Endothelial cell of umbilical vein (primary cell): ENCODE results near the gene SH2D3C. TPM values are rescaled to one million over a fixed set of nuclear protein-coding genes. Genes with fewer than 3 reads are reported as not detected.

Source experiments
- BruUV-seq: library from RNA; stranded (reverse); fragments of 400-500 nt; replicated peaks from 2 replicates; lab custom pipeline; 2021; lab: Mats Ljungman, UMichigan
- CTCF ChIA-PET: fragments of 300-600, 350-600 bp; sonication (Branson Sonifier 250); formaldehyde crosslinking; loops from one replicate; lab custom pipeline; 2021; ENCODE audit warnings: antibody characterized with exemption, inconsistent platforms; lab: Charles Lee
- POLR2A ChIA-PET: fragments of 300-600, 350-600 bp; sonication (Branson Sonifier 250); formaldehyde crosslinking; loops from one replicate; lab custom pipeline; 2021; ENCODE audit warnings: antibody characterized with exemption, inconsistent platforms; lab: Charles Lee
- DNase-seq: peaks from one replicate; pipeline ENCODE4 v3.0.0-alpha.2; 2011; ENCODE audit warnings: low read depth, low spot score
- FAIRE-seq: peaks from 2 replicates; lab custom pipeline; 2011; peaks lifted over from hg19 to GRCh38; lab: Jason Lieb, UNC
- H2AFZ ChIP-seq: 2 replicates; pipeline ENCODE4 v1.6.0; 2012; ENCODE audit warnings: low read depth, low read length, control low read depth, inconsistent platforms
- H3K27ac ChIP-seq: 2 replicates; pipeline ENCODE4 v1.5.1; 2011; ENCODE audit warnings: low read depth, mild to moderate bottlenecking, control low read depth, low read length, moderate library complexity; ENCODE audit not compliant: insufficient read depth
- H3K27me3 ChIP-seq, 2 experiments: 2 replicates each; pipeline versions ENCODE4 v1.6.0 to v1.6.1; 2011; ENCODE audit warnings: low read length in 2 of 2, mixed read lengths in 1 of 2; ENCODE audit not compliant: control insufficient read depth in 2 of 2, insufficient read depth in 2 of 2
- H3K36me3 ChIP-seq, 2 experiments: 2 replicates in 1 of 2; 3 replicates in 1 of 2; pipeline ENCODE4 v1.5.1; 2011; ENCODE audit warnings: low read length in 2 of 2, mild to moderate bottlenecking in 1 of 2, moderate library complexity in 1 of 2; ENCODE audit not compliant: control insufficient read depth in 2 of 2, insufficient read depth in 2 of 2; ENCODE audit errors: extremely low read depth in 1 of 2
- H3K4me1 ChIP-seq: 3 replicates; pipeline ENCODE4 v1.5.1; 2011; ENCODE audit warnings: mild to moderate bottlenecking, low read length; ENCODE audit not compliant: control insufficient read depth, insufficient read depth; ENCODE audit errors: extremely low read depth
- H3K4me2 ChIP-seq: 2 replicates; pipeline ENCODE4 v1.6.1; 2011; ENCODE audit warnings: low read length, control low read depth, mixed read lengths; ENCODE audit not compliant: insufficient read depth
- H3K4me3 ChIP-seq, 3 experiments: fragments of 200-600 bp in 1 of 3; sonication (generic), shearing (Covaris generic) in 1 of 3; replicated peaks in 1 of 3; 2 replicates each; pipeline ENCODE4 v1.5.1; 2011 to 2016; ENCODE audit warnings: control low read depth in 3 of 3, low read length in 3 of 3, mild to moderate bottlenecking in 2 of 3, inconsistent platforms in 1 of 3, low read depth in 1 of 3, moderate library complexity in 1 of 3; ENCODE audit not compliant: insufficient read depth in 1 of 3
- H3K79me2 ChIP-seq: 2 replicates; pipeline ENCODE4 v1.6.0; 2012; ENCODE audit warnings: low read length, inconsistent platforms; ENCODE audit not compliant: control insufficient read depth, insufficient read depth
- H3K9ac ChIP-seq: replicated peaks from 2 replicates; pipeline ENCODE3; 2011; ENCODE audit warnings: low read length, control low read depth; ENCODE audit not compliant: insufficient read depth; ENCODE audit errors: extremely low read depth
- H3K9me1 ChIP-seq: replicated peaks from 3 replicates; pipeline ENCODE4 v1.6.0; 2011; ENCODE audit warnings: mild to moderate bottlenecking, low read length; ENCODE audit not compliant: control insufficient read depth, insufficient read depth; ENCODE audit errors: extremely low read depth
- H3K9me3 ChIP-seq: replicated peaks from 2 replicates; pipeline ENCODE4 v1.5.1; 2012; ENCODE audit warnings: low read length, inconsistent platforms; ENCODE audit not compliant: control insufficient read depth, insufficient read depth
- H4K20me1 ChIP-seq: replicated peaks from 2 replicates; pipeline ENCODE3; 2011; ENCODE audit warnings: mild to moderate bottlenecking, low read length; ENCODE audit not compliant: control insufficient read depth, insufficient read depth; ENCODE audit errors: extremely low read depth
- CTCF ChIP-seq, 2 donors: IDR thresholded peaks; 1 replicate in 1 of 2; 2 replicates in 1 of 2; pipeline ENCODE4 v1.5.1; 2011; ENCODE audit warnings: low read length in 2 of 2, mild to moderate bottlenecking in 2 of 2, moderate library complexity in 2 of 2, control low read depth in 1 of 2, inconsistent platforms in 1 of 2, low read depth in 1 of 2; ENCODE audit not compliant: insufficient read depth in 1 of 2; ENCODE audit errors: extremely low read depth in 1 of 2
- EZH2 ChIP-seq: IDR thresholded peaks from 2 replicates; pipeline ENCODE4 v1.6.1; 2012; ENCODE audit warnings: borderline replicate concordance, low read depth, mild to moderate bottlenecking, moderate library complexity, low read length, inconsistent platforms; ENCODE audit not compliant: severe bottlenecking
- FOS ChIP-seq: IDR thresholded peaks from 2 replicates; pipeline ENCODE4 v1.6.1; 2011; ENCODE audit warnings: mild to moderate bottlenecking, low read length, moderate library complexity, borderline replicate concordance; ENCODE audit not compliant: insufficient read depth
- GATA2 ChIP-seq: IDR thresholded peaks from 2 replicates; pipeline ENCODE4 v1.7.0; 2011; ENCODE audit warnings: low read depth, mild to moderate bottlenecking, moderate library complexity, mixed read lengths, low read length; ENCODE audit not compliant: insufficient read length, insufficient read depth
- JUN ChIP-seq: IDR thresholded peaks from 2 replicates; pipeline ENCODE4 v1.6.1; 2011; ENCODE audit warnings: borderline replicate concordance, low read depth; ENCODE audit not compliant: insufficient read length, insufficient read depth
- MAX ChIP-seq: IDR thresholded peaks from 2 replicates; pipeline ENCODE4 v1.6.1; 2011; ENCODE audit not compliant: insufficient read depth, insufficient read length
- MYC ChIP-seq: IDR thresholded peaks from one replicate; pipeline ENCODE4 v1.6.1; 2011; ENCODE audit warnings: mild to moderate bottlenecking, low read depth, low read length
- POLR2A ChIP-seq: IDR thresholded peaks from 2 replicates; pipeline ENCODE4 v1.6.1; 2012; ENCODE audit warnings: low read depth, mild to moderate bottlenecking, control low read depth, low read length
- POLR2AphosphoS5 ChIP-seq: IDR thresholded peaks from 2 replicates; pipeline ENCODE4 v1.6.1; 2012; ENCODE audit warnings: low read depth, mild to moderate bottlenecking, control low read depth, low read length, moderate library complexity; ENCODE audit not compliant: insufficient read depth
- dilution Hi-C: fragments of 300-500 bp; cut with MboI; formaldehyde crosslinking; loops from one replicate; pipeline ENCODE4 v1.15.0; 2019; ENCODE audit warnings: low sequenced_read_pairs; ENCODE audit not compliant: extremely low pct_ligation_motif_present
- intact Hi-C: fragments of 100-400 bp; cut with micrococcal nuclease; formaldehyde crosslinking; loops from one replicate; pipeline ENCODE4 v1.10.0; 2022
- polyA plus RNA-seq, 4 experiments: library from polyadenylated mRNA; depleted of rRNA in 3 of 4; stranded (reverse) in 3 of 4; unstranded in 1 of 4; fragments of >200 nt; gene quantifications; 2 replicates each; pipeline versions ENCODE4 v1.2.1 to v1.2.3, GENCODE V29; 2011 to 2012; ENCODE audit warnings: missing spikeins in 1 of 4
- total RNA-seq: library from RNA; stranded (reverse); gene quantifications from 2 replicates; pipeline ENCODE4 v1.2.3, GENCODE V29; 2021

SH2D3C gene
- total and polyA plus RNA-seq, 2 donors (not counting 3 experiments of a cell fraction or from before 2014, with no cell fraction given), result 95.0 to 173 TPM

GRCh38 chr9:127792417-127793031 lies 14.1 kb upstream of the SH2D3C start:
- FAIRE-seq, result no peak
- Histone ChIP-seq H3K27me3 (no peaks in the 10 kb centered on the region), H4K20me1 (no peaks in the 10 kb centered on the region), H3K9me3 (no peaks in the 10 kb centered on the region), H3K4me2 (no peak overlapping the region), H3K79me2 (peaks cover 36% of the 10 kb centered on the region), H2AFZ (no peak overlapping the region), H3K36me3 (peaks cover 35 to 39% of the 10 kb centered on the region in 2 experiments), H3K4me1 (peaks cover 17% of the 10 kb centered on the region), H3K9me1 (no peaks in the 10 kb centered on the region), H3K4me3 (no peak overlapping the region), H3K27ac (no peak overlapping the region), H3K9ac (no peak overlapping the region)
- intact Hi-C loops (no loop called here), dilution Hi-C loops (no loop called here)
- BruUV-seq, result no TSS peak
- DNase-seq, result no peak
- TF ChIP-seq MYC, result no peak
- no peak for TF ChIP-seq GATA2
- no peak for TF ChIP-seq JUN
- no peak for TF ChIP-seq EZH2
- TF ChIP-seq MAX, result no peak
- no peak for TF ChIP-seq POLR2A
- no peak for TF ChIP-seq FOS
- no peak for TF ChIP-seq POLR2AphosphoS5
- TF ChIP-seq CTCF (IDR thresholded peaks at IDR 0.05; ENCODE audit: extremely low read depth in 1 of 2, insufficient read depth in 1 of 2, low read depth in 1 of 2, low read length in 2 of 2), result no peak
- ChIA-PET CTCF (interaction anchor here (0.7 to 2.5 kb wide), 8 partner anchors 8 to 325 kb away, joined by 3 to 25 read pairs (median 4); partner anchors contain the start of genes ENG and TOR2A), POLR2A (interaction anchor here (0.5 to 1.1 kb wide), 5 partner anchors 10 to 234 kb away, joined by 3 to 6 read pairs (median 3); partner anchors contain the start of gene FPGS)
